ENCODE measurements around the gene MNDA.

MNDA gene

GRCh38 chr1:158830904-158831507, at the start of gene MNDA:
Gene MNDA (plus strand): TSS chr1:158831351. CDS start chr1:158842154, 10,803 bp downstream.
- DNase-seq, result no peak

DNA sequence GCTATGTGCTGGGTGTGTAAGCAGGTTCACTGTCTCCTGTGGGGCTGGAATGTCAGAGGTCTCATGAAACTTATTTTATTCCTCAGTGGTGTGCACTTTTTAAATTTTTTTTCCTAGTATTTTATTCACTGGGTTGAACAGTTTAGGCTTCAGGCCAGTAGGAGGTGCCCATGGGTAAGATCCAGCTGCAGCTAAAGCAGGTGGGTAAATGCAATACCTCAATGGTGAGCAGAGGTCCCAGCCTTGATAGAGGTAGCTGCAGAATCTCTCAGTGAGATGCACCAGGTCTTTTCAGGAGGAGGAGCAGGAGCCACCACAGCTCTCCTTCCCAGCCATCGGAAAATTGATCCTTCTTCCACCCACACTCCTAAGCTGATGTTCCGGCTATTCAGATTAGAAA, 37.5 kb upstream of the MNDA start:
- DNase-seq, result no peak

DNA sequence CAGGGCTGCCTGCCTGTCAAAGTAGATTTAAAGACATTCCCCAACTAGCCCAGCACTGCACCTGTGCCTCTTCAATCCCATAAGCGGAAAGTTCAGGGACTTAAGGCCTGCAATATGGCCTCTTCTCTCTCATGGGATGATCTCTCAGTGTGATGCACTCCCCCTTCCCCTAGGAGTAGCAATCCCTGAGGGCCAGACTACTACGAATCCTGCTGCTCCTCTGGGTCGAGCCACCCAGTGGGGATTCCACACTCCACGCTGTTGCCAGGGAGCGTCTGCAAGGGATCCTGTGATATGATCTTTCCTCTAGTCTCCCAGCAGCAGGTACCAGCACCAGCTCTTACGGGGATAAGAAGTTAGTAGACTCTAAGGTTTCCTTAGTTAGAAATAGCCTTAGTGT, 36.9 kb upstream of the MNDA start:
- DNase-seq, result no peak

DNA sequence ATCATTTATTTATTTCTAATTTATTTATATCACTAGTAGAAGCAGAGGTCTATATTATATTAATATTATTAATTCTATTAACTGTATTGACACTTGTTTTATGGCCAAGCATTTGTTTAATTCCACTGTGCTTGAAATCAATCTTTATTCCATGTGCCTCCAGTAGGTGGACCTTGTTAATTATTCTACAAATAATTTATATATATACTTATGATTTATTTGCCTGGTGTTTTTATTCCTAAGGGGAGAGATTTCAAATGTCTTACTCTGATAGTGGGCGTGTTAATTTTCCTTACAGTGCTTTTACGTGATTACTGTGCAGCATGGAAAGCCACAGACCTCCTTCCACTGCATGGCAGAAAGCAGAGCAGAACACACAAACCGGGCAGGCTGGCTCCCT, 32.6 kb upstream of the MNDA start:
- no peak for DNase-seq

- no peak for DNase-seq
Measured at GRCh38 chr1:158799689-158800088, 31.5 kb upstream of the MNDA start.

GRCh38 chr1:158800526-158800925, 30.6 kb upstream of the MNDA start:
- no peak for DNase-seq

DNA sequence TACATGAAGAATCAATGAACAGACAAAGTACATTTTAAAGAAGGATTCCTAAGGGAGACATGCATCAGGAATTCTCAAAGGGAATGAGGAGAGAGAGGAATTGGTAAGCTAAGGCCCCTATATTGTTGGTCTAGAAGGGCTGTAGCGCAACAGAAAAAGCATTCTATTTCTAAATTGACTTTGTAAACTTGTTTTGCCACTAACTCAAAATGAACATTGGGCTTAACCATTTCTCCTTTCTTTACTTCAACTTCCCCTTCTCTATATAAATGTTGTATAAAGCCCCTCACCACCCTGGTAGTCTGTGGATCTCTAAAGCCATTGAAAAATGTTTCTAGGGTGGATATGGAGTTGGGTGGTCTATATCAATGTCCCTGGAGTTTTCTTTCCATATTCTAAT, 29.8 kb upstream of the MNDA start:
- no peak for DNase-seq

DNA sequence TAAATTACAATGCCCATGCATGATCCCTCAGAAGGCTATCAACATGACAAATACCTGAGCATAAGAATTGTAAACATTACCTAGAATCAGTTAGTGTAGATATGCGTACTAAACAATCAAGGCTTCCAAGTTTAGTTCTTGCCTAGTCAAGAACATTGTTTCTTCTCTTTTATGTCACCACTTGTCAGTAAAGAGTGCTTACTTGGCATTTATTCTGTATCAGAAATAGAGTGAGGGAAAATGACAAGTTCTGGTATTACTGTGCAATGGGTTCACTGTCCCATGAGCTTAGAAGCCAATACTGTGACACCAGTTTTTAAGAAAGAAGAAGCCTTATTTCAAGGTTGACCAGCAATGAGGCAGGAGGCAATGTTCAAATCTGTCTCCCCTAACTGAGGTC, 27.5 kb upstream of the MNDA start:
- no peak for DNase-seq

GRCh38 chr1:158806916-158807536, 24.1 kb upstream of the MNDA start:
- no peak for DNase-seq

- DNase-seq, result no peak
Measured at GRCh38 chr1:158809256-158809655, 21.9 kb upstream of the MNDA start.

DNA sequence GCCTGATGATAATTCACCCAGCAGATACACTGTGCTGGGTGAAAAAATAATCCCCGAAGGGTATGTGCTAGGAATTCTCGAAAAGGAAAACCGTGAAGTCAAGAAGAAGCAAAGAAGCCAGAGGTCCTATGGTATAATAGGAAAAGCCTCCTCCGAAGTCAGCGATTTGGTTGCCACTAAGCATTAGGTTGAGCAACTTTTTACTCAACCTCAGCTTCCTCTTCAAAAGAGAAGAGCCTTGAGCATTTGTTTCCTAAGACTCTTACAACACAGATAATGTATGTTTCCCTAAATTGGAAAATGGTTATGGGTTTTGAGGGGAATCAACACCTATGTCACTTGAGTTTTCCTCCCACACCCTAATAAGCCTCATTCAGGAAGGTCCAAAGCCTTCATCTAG, 21.3 kb upstream of the MNDA start:
- no peak for DNase-seq

- DNase-seq, result no peak
Measured at GRCh38 chr1:158810311-158810710, 20.8 kb upstream of the MNDA start.

- DNase-seq, result no peak
Measured at GRCh38 chr1:158812336-158812735, 18.8 kb upstream of the MNDA start.

- DNase-seq, result no peak
Measured at GRCh38 chr1:158813164-158813563, 18.0 kb upstream of the MNDA start.

DNA sequence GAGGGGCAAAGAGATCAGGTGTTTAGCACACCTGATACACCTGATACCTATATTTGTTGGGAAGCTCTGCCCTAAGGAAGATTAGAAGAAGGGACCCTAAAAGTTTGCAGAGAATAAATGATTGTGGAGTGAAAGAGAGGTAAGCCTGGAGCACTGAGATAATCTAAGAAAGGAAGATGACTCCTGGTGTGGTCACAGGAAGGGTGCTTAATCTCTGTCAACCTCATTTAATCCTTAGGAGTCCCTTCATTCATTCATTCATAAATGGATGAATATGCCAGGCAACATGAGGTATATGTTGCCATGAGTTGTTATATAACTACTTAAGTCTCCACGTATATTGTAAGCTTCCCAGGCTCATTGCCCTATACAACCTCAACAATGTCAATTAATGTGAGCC, 16.2 kb upstream of the MNDA start:
- DNase-seq, result no peak

DNA sequence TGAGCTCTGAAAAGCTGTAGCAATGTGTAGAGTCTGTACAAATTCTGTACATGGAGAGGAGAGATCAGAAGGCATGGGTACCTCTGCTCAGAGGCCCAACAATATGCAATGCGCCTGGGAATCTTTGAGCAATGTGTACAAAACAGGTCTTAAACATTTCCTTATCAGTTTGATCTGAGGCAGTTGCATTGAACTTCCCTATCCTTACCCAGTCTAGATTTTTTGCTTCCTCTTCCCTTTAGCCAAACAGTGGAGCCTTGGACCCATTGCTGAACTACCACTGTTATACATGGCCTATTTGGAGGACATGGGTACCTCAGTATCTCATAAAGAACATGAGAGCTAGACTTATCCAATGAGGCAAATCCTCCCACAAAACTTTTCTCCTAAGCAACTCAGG, 12.6 kb upstream of the MNDA start:
- no peak for DNase-seq

- DNase-seq, result no peak
Measured at GRCh38 chr1:158818975-158819431, 12.1 kb upstream of the MNDA start.

- no peak for DNase-seq
Measured at GRCh38 chr1:158819461-158820443, 11.4 kb upstream of the MNDA start.

- DNase-seq, result no peak
Measured at GRCh38 chr1:158821723-158822122, 9.4 kb upstream of the MNDA start.

DNA sequence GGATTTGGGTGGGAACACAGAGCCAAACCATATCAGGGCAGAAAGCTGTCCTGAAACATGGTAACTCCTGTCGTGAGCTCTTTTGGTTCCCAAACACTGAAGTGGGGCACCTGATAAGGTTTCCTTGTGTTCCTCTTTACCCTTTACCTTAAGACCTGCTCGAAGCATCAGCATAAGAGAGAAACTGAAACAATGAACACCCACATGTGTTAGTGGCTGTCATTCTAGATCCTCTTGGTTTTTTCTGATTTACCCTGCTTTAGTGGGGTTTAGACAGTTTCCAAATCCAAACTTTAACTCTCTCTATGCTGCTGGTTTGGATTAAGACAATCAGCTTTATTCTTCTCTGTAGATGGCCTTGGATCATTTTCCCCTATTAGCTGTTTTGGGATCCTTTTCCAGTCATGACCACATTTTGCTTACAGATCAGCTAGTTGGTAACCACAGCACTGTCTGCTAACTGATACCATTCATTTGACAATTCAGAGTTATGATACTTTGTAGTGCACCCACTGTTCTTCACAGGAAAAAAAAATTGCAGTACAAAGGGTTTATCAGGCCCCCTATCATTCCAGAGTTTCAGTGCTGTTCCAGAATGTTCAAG, 975 bp upstream of the MNDA start:
- no peak for DNase-seq

DNA sequence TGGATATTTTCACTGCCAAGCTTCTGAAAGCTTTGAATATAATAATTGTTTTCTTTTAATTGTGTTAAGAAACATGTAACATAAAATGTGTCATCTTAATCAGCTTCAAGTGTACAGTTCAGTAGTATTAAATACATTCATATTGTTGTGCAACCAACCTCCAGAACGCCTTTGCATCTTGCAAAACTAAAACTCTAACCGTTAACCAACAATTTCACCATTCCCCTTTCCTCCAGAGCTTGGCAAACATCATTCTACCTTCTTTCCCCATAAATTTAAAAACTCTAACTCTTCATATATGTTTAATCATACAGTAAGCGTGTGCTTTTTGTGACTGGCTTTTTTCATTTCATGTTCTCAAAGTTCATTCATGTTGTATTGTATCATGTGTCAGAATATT, 2.1 kb downstream of the MNDA start:
- no peak for DNase-seq

GRCh38 chr1:158836038-158836437, 4.9 kb downstream of the MNDA start:
- no peak for DNase-seq

- DNase-seq, result no peak
Measured at GRCh38 chr1:158838660-158839059, 7.5 kb downstream of the MNDA start.

All from NCI-H2107 (cell line).